Pulmonary artery endothelial cell (primary cell): ENCODE measurements around the gene INSYN1. TPM values are rescaled to one million over a fixed set of nuclear protein-coding genes. Genes with fewer than 3 reads are reported as not detected.

Source experiments
- DNase-seq: peaks from one replicate; pipeline ENCODE4 v3.0.0-alpha.2; 2011; ENCODE audit warnings: low read depth, low spot score
- total RNA-seq: library from RNA; depleted of rRNA; stranded (reverse); fragments of >200 nt; gene quantifications from 2 replicates; pipeline ENCODE4 v1.2.3, GENCODE V29; 2014

The INSYN1 gene
- total RNA-seq, 1 donor from 2014 or later = 0.26 TPM

GRCh38 chr15:73687351-73687750, 65.8 kb downstream of the INSYN1 start:
- no peak for DNase-seq

GRCh38 chr15:73686781-73687256, 66.3 kb downstream of the INSYN1 start:
- DNase-seq = peak; percentile 72

GRCh38 chr15:73685981-73686380, 67.2 kb downstream of the INSYN1 start:
- DNase-seq = no peak

Other genes starting within 250 kb of the INSYN1 start
- gene NPTN, start 120.0 kb downstream of the INSYN1 start, total RNA-seq = 87.8 and 104 TPM in 2 replicates
- gene CD276, start 69.0 kb downstream of the INSYN1 start, total RNA-seq = 39.8 and 87.2 TPM in 2 replicates
- gene TBC1D21, start 120.2 kb upstream of the INSYN1 start, total RNA-seq = not detected in 2 replicates
- 0.28 and 4.4 TPM in 2 replicates for gene LOXL1, start 173.1 kb upstream of the INSYN1 start, total RNA-seq
- 9.1 and 14.8 TPM in 2 replicates for gene STOML1, start 238.9 kb upstream of the INSYN1 start, total RNA-seq
- 28.4 and 30.4 TPM in 2 replicates for gene PML, start 241.4 kb upstream of the INSYN1 start, total RNA-seq